Body of pancreas (tissue), 4 donors: ENCODE data around the gene DLX4. TPM values are rescaled to one million over a fixed set of nuclear protein-coding genes. Genes with fewer than 3 reads are reported as not detected.

ENCODE experiments used
- ATAC-seq: fragments of 150-250 bp; one replicate; pipeline ENCODE4 v1.9.1; 2016
- DNase-seq, 4 donors: peaks; one replicate each; pipeline ENCODE4 v3.0.0-alpha.2; 2019
- H3K27ac ChIP-seq, 4 donors: fragments of 200-600 bp; sonication (generic); 1 replicate in 3 of 4; 2 replicates in 1 of 4; pipeline versions ENCODE4 v1.5.1 to v1.6.1; 2016 to 2019; ENCODE audit warnings: mild to moderate bottlenecking in 1 of 4, mixed read lengths in 1 of 4, moderate library complexity in 1 of 4
- H3K27me3 ChIP-seq, 2 donors: fragments of 200-600 bp; sonication (generic); one replicate each; pipeline ENCODE4 v1.6.0; 2016; ENCODE audit warnings: mild to moderate bottlenecking in 1 of 2
- H3K36me3 ChIP-seq, 2 donors: fragments of 200-600 bp; sonication (generic); replicated peaks in 1 of 2; 2 replicates each; pipeline ENCODE4 v1.5.1; 2016; ENCODE audit warnings: low read depth in 2 of 2; ENCODE audit not compliant: insufficient read depth in 1 of 2
- H3K4me1 ChIP-seq: fragments of 200-600 bp; sonication (generic); one replicate; pipeline ENCODE4 v1.6.0; 2016
- H3K4me3 ChIP-seq, 2 donors: fragments of 200-600 bp; sonication (generic); 1 replicate in 1 of 2; 2 replicates in 1 of 2; pipeline ENCODE4 v1.5.1; 2016 to 2019
- H3K9me3 ChIP-seq, 3 donors: fragments of 200-600 bp; sonication (generic); 1 replicate in 2 of 3; 2 replicates in 1 of 3; pipeline ENCODE4 v1.5.1; 2016
- CTCF ChIP-seq, 7 experiments: fragments of 450-650 bp in 4 of 7; fragments of 200-600 bp in 3 of 7; sonication (generic) in 3 of 7; IDR thresholded peaks; one replicate each; pipeline ENCODE4 v1.5.1; 2016 to 2019; ENCODE audit warnings: antibody characterized with exemption in 7 of 7
- POLR2A ChIP-seq, 3 donors: fragments of 450-650 bp; IDR thresholded peaks; one replicate each; pipeline ENCODE4 v1.6.1; 2016; ENCODE audit warnings: antibody characterized with exemption in 3 of 3, mild to moderate bottlenecking in 2 of 3
- WGBS, 2 donors: methylation state at CpG; one replicate each; pipeline ENCODE4 v1.1.5; 2017; 5-methylcytosine and 5-hydroxymethylcytosine counted together
- intact Hi-C: fragments of 100-400 bp; cut with DNase I; formaldehyde crosslinking; loops from one replicate; pipeline ENCODE4 v1.15.1; 2023
- total RNA-seq, 2 donors: library from RNA; depleted of rRNA; stranded (reverse); fragments of >200 nt; gene quantifications; one replicate each; pipeline ENCODE4 v1.1.0, GENCODE V29; 2016

DLX4 gene
- total RNA-seq, 2 donors from 2014 or later, result not detected

GRCh38 chr17:49986396-49987289 is 17.7 kb downstream of the DLX4 start:
- 57 to 63% methylated on average over 6 of the region's 6 CpGs for WGBS, 2 donors
- no peak overlapping the region for H3K4me3 ChIP-seq
- intact Hi-C loops, result no loop called here
- TF ChIP-seq CTCF (IDR thresholded peaks at IDR 0.05), result no peak
- no peak for TF ChIP-seq POLR2A (IDR thresholded peaks at IDR 0.05)
- DNase-seq, result no peak
- peaks cover 0 to 8% of the 10 kb centered on the region in 2 donors for H3K27me3 ChIP-seq
- H3K4me1 ChIP-seq, result no peaks in the 10 kb centered on the region
- no peak overlapping the region for H3K27ac ChIP-seq
- H3K9me3 ChIP-seq, result no peaks in the 10 kb centered on the region
- H3K36me3 ChIP-seq, result no peaks in the 10 kb centered on the region
- ATAC-seq, result no peak

GRCh38 chr17:49987290-49987585 is 18.2 kb downstream of the DLX4 start:
- Histone ChIP-seq H3K27ac (no peak overlapping the region), H3K27me3 (peaks cover 0 to 8% of the 10 kb centered on the region in 2 donors), H3K4me1 (no peaks in the 10 kb centered on the region), H3K4me3 (no peak overlapping the region), H3K9me3 (no peaks in the 10 kb centered on the region), H3K36me3 (no peaks in the 10 kb centered on the region)
- ATAC-seq, result no peak
- intact Hi-C loops, result no loop called here
- no peak for DNase-seq
- TF ChIP-seq POLR2A (IDR thresholded peaks at IDR 0.05) (no peak), CTCF (IDR thresholded peaks at IDR 0.05) (no peak)
- 37 to 60% methylated on average over 1 to 2 of the region's 2 CpGs for WGBS, 2 donors

GRCh38 chr17:49987681-49988441 is 18.9 kb downstream of the DLX4 start:
- H3K4me1 ChIP-seq, result no peaks in the 10 kb centered on the region
- H3K36me3 ChIP-seq, result no peaks in the 10 kb centered on the region
- H3K27ac ChIP-seq, result no peak overlapping the region
- no peak for TF ChIP-seq POLR2A (IDR thresholded peaks at IDR 0.05)
- TF ChIP-seq CTCF (IDR thresholded peaks at IDR 0.05), result no peak
- DNase-seq (no peak), ATAC-seq (no peak)
- intact Hi-C loops, result no loop called here
- no peak overlapping the region for H3K4me3 ChIP-seq
- H3K27me3 ChIP-seq, result peaks cover 0 to 8% of the 10 kb centered on the region in 2 donors
- no peaks in the 10 kb centered on the region for H3K9me3 ChIP-seq
- WGBS, 2 donors, result 9 to 21% methylated on average over 14 to 17 of the region's 17 CpGs

GRCh38 chr17:49989518-49989880 is 20.5 kb downstream of the DLX4 start:
- no peak for ATAC-seq
- intact Hi-C loops, result no loop called here
- TF ChIP-seq CTCF (IDR thresholded peaks at IDR 0.05) (no peak), POLR2A (IDR thresholded peaks at IDR 0.05) (no peak)
- Histone ChIP-seq H3K27me3 (peaks cover 0 to 18% of the 10 kb centered on the region in 2 donors), H3K27ac (no peak overlapping the region), H3K9me3 (no peaks in the 10 kb centered on the region), H3K4me1 (peaks cover 16% of the 10 kb centered on the region), H3K36me3 (no peaks in the 10 kb centered on the region), H3K4me3 (no peak overlapping the region)
- whole genome bisulfite sequencing, 2 donors, result 68% methylated on average over 4 of the region's 4 CpGs; no CpG with 5 or more reads in 1 of the 2 donors
- DNase-seq, result no peak
